Ramos (cell line): ENCODE results near the gene ZBTB21.
"Not testable (repeated sequence)": the region's sequence is repeated elsewhere in the genome, so short reads cannot be mapped to it uniquely, and the experiment has no call there.

Experiments used
- in situ Hi-C: fragments of 300-500 bp; cut with MboI; formaldehyde crosslinking; loops from one replicate; pipeline ENCODE4 v1.14.3; 2022; ENCODE audit warnings: low sequenced_read_pairs; ENCODE audit not compliant: unreplicated experiment

Gene ZBTB21

DNA sequence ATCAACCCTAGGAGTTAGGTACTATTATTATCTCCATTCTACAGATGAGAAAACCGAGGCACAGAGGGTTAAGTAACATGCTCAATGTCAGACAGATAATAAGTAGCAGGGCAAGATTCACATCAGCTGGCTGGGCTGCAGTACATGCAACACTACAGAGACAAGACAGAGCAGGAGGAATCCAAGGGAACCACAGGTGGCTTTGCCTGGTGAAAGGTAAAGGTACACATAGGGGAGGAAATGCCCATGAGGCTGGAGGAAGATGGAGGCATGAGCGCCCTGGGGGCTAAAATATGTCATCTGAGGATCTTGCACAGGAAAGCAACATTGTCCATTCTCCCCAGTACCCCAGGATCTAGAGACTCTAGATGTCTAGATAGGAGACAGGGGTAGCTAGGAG, 8.4 kb downstream of the ZBTB21 start:
- in situ Hi-C loops = no loop called here

DNA sequence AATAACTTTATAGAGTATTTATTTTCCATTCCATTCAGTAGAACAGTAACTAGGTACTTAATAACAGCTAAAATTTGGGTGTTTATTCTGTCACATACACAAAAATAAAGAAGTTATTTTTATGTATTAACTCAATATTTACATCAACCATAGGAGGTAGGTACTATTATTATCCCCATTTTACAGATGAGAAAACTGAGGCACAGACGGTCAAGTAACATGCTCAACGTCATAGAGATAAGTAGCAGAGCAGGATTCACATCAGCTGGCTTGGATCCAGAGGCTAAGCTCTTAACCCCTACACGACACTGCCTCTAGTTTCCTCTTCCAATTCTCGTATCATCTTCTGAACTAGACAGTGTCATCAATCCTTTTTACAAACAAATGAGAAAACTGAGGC, 9.3 kb downstream of the ZBTB21 start:
- in situ Hi-C loops = no loop called here

DNA sequence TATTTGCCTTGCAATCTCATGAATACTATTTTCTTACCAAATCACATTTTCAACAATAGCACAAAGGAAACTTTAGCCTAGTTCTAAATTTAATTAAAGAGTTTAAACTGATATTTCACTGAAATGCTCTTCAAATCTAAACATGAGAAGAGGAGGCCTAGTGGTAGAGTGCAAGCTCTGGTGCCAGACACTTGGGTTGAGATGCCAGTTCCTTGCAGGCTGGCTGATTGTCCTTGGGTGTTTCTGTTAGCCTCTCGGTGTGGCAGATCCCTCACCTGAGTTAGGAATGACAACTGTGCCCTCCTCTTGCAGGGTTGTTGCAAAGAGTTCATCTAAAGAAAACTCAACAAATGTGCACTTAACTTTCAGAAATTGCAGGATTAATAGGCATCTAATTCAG, 12.5 kb downstream of the ZBTB21 start:
- in situ Hi-C loops = no loop called here

DNA sequence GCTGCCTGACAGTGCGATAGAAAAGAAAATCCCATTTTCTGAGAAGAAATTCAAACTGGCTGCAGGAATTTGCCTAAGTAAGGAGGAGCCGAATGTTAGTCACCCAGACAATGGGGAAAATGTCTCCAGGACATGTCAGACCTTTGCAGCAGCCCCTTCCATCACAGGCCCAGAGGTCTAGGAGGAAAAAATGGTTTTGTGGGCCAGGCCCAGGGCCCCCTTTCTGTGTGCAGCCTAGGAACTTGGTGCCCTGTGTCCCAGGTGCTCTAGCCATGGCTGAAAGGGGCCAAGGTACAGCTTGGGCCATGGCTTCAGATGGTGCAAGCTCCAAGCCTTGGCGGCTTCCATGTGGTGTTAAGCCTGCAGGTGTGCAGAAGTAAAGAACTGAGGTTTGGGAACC, 14.6 kb downstream of the ZBTB21 start:
- in situ Hi-C loops = no loop called here

DNA sequence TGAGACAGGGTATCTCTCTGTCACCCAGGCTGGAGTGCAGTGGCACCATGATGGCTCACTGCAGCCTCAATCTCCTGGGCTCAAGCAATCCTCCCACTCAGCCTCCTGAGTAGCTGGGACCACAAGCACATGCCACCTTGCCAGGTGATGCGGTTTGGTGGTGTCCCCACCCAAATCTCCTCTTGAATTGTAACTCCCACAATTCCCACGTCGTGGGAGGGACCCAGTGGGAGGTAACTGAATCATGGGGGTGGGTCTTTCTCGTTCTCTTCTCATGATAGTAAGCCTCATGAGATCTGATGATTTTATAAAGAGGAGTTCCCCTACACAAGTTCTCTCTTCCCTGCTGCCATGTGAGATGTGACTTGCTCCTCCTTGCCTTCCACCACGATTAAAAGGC, 15.5 kb downstream of the ZBTB21 start:
- in situ Hi-C loops = not testable (repeated sequence)

DNA sequence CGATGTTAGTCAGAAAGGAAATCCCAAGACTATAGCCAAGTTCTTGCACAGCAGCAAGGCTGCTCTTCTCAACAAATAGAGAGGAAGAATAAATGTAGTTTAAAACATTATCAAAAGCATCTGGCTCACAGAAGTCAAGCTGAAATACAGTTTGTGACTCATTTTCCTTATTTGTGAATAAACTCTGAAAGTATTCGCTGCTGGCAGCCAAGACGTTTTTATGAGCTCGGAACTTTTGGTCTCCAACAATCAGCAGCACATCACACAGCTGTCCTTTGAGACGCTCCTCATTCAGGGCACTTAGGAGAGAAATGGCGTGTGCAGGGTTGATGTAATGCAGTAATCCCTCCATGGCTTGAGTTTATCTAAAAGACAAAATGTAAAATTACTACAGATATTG, 16.4 kb downstream of the ZBTB21 start:
- in situ Hi-C loops = no loop called here

DNA sequence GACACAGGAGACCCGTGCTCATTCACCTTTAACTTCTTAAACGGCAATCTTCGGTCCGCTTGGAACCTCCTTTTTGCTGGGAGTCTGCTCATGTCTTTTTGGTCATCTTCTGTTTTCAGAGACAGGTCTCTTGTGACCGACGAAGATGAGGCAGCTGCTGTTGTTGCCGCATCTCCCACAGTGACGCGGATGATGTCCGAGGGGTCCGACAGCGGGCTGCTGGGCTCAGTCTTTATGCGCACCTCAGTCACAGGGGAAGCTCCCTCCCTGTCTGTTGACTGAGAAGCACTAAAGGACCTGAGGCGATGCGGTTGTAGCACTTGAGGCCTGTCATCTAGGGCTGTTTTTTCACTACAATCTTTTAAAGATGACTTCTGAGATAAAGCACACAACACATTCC, 17.6 kb downstream of the ZBTB21 start:
- in situ Hi-C loops = no loop called here

DNA sequence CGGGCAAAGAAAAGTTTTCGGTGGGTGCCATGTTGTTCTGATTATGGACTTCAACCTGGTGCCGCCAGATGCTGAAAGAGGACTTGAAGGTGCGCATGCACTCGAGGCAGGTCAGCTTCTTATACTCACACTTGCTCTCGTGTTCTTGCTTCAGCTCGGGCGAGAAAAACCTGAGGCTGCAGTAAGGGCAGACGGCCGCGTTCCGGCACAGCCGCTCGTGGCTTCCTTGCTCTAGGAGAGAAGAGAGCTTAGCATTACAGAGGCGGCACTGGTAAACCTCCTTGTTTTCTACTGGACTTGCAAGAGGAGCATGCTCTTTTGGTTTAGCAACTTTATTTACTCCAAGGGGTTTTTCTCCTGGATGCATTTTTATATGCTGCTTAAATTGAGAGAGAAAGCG, 18.5 kb downstream of the ZBTB21 start:
- in situ Hi-C loops = no loop called here

DNA sequence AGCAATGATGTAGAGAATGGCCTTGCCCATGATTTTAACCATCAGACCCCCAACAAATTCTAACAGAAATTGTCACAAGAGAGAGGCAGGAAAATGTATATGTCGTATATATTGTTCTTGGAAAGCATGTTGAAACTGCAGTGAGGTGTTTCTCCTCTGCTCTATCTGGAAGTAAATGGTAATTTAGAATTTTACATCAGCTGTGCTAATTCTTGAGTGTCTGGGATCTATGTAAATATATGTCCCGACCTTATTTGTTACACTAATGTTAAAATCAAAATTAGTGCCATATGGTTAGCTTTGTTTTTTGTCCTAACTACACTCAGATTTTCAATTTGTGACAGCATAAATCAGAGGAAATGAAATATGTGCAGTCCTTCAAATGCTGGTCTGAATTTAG, 20.5 kb downstream of the ZBTB21 start:
- in situ Hi-C loops = no loop called here

DNA sequence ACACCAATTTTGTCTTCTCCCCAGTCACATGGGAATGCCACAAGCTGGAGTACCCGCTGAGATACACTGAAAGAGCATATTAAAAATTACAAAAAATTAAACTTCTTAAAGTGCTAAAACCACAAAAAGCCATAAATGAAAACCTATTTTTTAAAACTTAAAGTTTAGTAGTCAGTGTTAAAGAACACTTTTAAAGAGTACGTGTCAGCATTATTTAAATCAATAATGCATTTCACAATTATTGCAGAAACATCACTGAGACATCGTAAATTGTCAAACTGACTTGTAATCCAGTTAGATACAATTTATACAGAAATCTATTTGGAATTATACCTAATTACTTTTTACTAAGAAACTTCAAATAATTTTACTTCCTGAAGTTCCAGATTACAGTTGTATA, 22.9 kb downstream of the ZBTB21 start:
- in situ Hi-C loops = no loop called here

DNA sequence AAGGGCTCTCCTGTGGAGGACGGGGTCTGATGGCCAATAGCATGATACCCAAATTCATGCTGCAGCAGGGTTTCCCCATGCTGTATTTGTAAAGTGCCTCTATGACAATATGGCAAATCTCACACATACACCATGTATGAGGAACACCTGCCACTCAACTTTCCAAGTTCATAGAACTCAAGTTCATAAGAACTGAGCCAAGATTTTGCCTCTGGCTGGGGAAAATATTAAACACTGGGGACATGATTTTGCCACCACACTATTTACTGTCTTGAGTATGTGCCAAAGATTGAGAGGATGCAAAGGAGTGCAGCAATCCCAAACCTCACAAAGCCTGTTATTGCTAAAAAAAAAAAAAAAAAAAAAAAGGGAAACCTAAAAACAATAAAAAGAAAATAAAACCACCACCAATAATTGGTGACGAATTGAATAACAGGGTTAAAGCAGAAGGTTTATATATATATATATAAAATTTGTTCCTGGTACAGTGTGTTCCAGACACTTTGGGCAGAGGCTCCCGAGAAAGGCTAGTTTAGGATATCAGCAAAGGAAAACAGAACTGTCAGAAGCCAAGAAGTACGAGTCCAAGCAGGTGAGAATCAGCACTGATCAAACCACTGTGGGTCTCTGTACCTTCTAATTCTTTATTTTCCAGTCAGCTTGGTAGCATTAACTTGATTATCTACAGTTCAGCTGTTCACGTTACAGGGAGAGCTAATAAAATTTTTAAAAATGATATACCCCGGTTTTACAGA, 24.3 kb downstream of the ZBTB21 start:
- in situ Hi-C loops = no loop called here

DNA sequence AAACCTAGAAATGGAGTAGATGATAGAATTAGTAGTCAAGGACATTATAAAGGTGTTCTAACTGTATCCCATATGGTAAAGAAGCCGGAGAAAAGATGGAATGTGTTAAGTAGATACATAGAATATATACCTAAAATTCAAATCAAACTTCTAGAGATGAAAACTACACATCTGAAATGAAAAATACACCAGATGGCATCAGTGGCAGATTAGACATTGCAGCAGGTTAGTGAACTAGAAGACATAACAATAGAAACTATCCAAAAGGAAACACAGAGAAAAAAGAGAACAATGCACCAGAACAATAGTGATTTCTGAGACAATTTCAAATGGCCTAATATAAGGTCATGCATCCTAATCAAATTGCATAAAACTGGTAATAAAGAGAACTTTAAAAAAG, 26.9 kb downstream of the ZBTB21 start:
- in situ Hi-C loops = no loop called here

DNA sequence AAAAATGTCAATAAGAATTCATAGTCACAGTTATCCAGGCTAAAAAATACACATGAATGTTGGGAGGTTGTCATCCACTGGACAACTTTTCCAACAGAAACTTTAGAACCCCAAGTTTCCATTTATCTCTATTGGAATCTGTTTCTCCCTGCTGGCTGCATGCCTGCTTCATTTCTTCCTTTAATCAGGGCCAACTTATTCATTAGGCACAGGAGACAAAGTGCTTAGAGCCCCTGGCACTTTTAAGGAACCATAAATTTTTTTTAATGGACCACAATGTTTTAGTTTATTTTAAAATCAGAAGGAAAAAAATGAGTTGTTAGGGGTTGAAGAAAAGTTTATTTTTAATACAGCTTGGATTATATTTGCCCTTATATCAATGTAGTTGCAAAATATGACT, 29.6 kb downstream of the ZBTB21 start:
- in situ Hi-C loops = no loop called here

DNA sequence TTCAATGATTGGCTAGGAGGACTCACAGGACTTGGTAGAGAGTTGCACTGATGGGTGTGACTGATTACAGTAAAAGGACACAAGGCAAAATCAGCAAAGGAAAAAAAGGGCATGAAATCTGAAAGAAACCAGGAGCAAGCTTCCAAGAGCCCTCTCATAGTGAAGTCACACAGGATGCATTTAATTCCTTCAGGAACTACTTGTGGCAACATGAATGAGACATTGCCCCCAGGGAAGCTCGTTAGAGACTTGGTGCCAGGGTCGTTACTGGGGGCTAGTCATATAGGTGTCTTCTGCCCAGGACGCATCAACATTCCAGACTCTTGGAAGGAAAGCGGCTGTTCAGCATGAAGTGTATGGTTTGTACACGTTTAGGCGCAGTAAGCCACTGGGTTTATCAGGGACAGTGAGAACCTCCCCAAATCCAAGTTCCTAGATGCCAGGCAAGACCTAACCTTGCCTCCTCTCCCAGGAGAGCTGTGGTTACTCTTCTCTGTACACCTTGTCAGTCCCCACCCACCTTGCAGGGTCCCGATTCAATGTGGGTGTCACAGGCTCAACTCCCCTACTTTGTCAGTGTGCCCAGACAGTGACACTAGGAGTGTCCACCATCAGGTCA, 30.3 kb downstream of the ZBTB21 start:
- in situ Hi-C loops = no loop called here

DNA sequence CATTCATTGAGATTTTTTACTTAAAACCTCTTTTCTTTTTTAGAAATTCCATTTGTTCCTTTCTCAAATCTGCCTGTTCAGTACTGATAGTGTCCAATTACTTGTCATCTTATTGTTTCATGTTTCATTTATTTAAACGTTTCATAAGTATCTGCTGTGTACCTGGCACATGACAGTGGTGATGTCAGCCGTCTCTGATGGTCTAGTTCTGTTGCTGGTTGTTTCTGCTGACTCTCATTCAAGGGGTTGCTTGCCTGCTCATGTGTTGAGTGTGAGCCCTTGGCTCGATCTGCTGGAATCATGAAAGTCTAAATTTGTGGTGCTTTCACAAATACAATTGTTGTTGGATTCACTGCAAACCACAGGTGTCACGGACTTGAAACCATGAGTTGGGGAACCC, 30.8 kb downstream of the ZBTB21 start:
- in situ Hi-C loops = no loop called here

DNA sequence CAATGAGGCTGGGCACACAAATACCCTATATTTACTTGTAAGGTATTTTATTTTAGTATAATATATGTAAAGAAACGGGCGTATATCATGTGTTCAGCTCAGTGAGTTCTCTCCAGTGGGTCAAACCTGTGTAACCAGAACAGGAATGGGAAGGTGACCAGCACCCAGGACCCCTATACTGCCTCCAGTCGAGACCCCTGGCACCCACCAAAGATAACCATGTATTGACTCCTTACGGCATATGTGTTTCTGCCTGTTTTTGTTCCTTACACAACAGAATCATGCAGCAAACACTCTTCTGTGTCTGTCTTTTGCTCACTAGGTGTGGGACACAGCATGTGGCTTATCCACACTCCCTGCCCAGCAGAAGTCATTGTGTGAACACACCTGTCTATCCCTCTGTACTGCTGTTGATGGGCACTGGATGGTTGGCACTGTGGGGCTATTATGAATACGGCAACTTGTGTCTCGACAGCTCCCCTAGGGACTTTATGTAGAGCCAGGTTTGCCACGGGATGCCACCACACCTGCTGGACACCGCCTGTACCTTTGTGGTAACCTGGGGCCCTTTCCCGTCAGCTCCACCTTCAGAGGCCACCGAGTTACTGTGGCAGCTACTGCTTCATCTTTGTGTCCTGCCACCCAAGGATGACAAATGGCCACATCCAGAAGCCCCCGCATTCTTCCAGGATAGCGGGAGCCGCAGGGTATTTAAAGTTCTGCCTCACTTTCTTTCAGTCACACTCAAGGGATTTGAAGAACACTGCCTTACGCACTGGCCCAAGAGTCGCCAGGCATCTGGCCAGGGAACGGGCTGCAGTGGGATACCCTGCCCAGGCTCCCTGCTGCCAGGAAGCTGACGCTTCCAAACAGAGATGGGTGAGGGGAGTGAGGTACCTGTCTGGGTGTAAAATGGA, 32.9 kb downstream of the ZBTB21 start:
- in situ Hi-C loops = no loop called here

DNA sequence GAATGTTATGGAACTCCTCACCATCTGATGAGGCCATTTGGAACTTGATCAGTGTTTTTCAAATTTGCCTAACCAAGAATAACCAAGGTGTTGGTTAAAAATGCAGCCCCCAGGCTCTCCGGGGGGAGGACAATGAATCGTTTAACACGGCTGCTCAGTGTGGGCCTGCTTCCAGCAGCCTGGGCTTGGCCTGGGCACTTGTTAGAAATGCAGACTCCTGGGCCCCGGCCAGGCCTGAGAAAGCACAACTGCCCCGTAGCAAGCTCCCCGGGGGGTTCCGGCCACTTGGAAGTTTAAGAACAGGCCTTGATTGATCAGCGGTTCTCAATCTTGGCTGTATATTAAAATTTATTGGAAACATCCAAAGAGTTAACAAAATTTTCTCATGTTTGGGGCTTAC, 33.5 kb downstream of the ZBTB21 start:
- in situ Hi-C loops = no loop called here

DNA sequence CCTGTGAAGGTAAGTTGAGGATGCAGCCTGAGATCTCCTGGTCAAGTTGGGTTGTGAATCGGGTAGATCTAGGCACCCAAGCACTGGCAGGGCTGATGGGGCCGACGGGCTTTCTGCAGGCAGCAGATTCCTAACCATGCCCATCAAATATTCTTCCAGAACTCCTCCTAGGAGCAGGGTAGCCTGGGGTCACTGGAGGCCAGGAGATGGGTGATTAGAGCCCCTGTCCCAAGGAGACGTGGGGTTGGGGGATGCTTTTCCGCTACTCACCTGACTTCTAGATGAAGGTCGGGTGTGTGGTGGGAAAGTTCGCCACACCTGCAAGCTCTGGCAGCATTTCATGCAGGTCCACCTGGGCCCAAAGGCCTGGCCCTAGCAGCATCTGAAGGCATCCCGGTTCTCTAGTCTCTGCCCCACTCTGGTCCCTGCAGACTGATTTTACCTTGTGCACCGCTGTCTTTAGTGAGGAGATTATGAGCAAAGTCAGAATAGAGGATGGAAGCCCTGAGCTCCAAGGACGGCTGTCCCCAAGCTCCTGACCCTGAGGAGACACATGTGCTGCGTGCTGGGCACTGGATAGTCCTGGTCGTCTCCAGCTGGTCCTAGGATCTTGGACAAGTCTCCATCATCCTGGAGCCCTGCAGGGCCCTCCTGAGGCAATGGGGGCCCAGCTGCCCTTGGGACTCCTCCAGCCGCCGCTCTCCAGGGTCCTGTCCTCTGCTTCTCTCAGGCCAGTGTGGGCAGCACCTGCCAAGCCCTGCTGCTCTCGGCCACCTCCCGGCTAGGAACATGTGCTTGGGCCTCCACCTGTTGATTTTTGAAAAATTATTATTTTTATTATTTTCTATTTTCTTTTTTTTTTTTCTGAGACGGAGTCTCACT, 34.5 kb downstream of the ZBTB21 start:
- in situ Hi-C loops = no loop called here

DNA sequence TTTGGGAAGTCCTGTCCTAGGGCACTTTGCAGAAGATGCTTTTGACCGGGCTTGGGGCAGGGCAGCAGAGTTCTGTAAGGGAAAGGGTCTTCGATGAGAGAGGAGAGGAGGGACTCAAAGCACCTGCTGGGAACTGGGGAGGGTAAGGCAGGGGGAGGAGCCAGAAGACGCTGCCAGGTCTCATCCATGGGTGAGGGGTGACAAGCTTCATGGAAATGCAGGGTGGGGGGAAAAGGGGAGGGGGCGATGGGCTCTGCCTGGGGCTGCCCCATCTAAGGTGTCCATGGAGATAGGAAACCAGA, 35.5 kb downstream of the ZBTB21 start:
- in situ Hi-C loops = no loop called here
